Activated T-cell treated with anti-CD3 and anti-CD28 coated beads, Interleukin-2, amount 50 U/mL, for 48 hours (primary cell): Measurements from ENCODE around the gene GOLGA8N.

ENCODE experiments used
- DNase-seq, 2 experiments: peaks; one replicate each; pipeline ENCODE4 v3.0.0-alpha.2; 2020

The GOLGA8N gene

GRCh38 chr15:32652178-32652577, 58.9 kb downstream of the GOLGA8N start:
- no peak for DNase-seq

DNA sequence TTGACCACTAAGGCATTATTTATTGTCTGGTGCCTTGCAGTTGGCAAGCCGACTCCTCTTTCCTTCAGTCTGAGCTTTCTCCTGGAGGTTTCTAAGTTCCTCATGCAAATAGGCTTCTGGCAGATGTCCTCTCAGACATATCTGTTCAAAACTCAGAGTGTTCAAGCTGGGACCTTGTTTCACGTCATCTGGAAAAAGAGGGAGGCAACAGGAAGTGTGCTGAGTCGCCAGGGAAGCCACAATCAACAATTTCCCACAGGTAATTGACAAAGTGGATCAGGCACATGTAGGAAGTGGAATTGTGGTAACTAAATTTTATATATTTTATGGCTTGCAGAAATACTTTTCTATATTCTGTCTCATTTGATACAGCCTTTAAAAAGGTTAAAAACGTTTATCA, 62.8 kb downstream of the GOLGA8N start:
- no peak for DNase-seq

DNA sequence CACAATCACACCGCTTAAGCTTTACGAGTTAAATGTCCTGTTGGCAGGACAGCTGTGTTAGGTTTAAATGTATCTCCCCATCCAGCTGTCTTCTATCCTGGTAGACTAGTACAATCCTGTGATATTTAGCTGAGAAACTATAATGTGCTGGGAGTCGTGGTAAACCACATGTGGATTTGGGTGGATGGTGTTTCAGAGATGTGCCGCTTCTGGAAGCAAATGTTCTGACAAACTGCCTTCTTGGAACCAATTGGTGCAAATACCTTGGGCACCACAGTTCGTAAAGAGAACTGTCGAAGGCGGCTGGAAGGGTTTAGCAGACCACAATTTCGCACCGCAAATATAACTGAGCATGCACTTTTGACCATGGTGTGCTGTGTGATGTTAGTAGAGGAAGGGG, 63.2 kb downstream of the GOLGA8N start:
- no peak for DNase-seq
